DND-41 (cell line): Measurements from ENCODE around the gene ARHGAP24.

Source experiments
- EZH2 ChIP-seq: IDR thresholded peaks from 3 replicates; pipeline ENCODE4 v1.6.1; 2012; ENCODE audit warnings: borderline replicate concordance, low read depth, mild to moderate bottlenecking, moderate library complexity, low read length, inconsistent platforms; ENCODE audit not compliant: severe bottlenecking
- TF ChIP-seq, protein P1 (sequence below): IDR thresholded peaks from 2 replicates; pipeline ENCODE4 v1.5.1; 2012; ENCODE audit warnings: borderline replicate concordance, low read length, moderate library complexity, mild to moderate bottlenecking; ENCODE audit not compliant: poor library complexity, severe bottlenecking; ENCODE audit errors: extremely low read depth

GRCh38 chr4:85807247-85807950, 332.4 kb downstream of the ARHGAP24 start:
- TF ChIP-seq, protein P1, sequence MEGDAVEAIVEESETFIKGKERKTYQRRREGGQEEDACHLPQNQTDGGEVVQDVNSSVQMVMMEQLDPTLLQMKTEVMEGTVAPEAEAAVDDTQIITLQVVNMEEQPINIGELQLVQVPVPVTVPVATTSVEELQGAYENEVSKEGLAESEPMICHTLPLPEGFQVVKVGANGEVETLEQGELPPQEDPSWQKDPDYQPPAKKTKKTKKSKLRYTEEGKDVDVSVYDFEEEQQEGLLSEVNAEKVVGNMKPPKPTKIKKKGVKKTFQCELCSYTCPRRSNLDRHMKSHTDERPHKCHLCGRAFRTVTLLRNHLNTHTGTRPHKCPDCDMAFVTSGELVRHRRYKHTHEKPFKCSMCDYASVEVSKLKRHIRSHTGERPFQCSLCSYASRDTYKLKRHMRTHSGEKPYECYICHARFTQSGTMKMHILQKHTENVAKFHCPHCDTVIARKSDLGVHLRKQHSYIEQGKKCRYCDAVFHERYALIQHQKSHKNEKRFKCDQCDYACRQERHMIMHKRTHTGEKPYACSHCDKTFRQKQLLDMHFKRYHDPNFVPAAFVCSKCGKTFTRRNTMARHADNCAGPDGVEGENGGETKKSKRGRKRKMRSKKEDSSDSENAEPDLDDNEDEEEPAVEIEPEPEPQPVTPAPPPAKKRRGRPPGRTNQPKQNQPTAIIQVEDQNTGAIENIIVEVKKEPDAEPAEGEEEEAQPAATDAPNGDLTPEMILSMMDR: no peak
- no peak for TF ChIP-seq EZH2
